Endothelial cell of umbilical vein (primary cell): ENCODE data around the gene PIGQ. TPM values are rescaled to one million over a fixed set of nuclear protein-coding genes. Genes with fewer than 3 reads are reported as not detected.

Experiments
- BruUV-seq: library from RNA; stranded (reverse); fragments of 400-500 nt; replicated peaks from 2 replicates; lab custom pipeline; 2021; lab: Mats Ljungman, UMichigan
- CTCF ChIA-PET: fragments of 300-600, 350-600 bp; sonication (Branson Sonifier 250); formaldehyde crosslinking; loops from one replicate; lab custom pipeline; 2021; ENCODE audit warnings: antibody characterized with exemption, inconsistent platforms; lab: Charles Lee
- POLR2A ChIA-PET: fragments of 300-600, 350-600 bp; sonication (Branson Sonifier 250); formaldehyde crosslinking; loops from one replicate; lab custom pipeline; 2021; ENCODE audit warnings: antibody characterized with exemption, inconsistent platforms; lab: Charles Lee
- DNase-seq: peaks from one replicate; pipeline ENCODE4 v3.0.0-alpha.2; 2011; ENCODE audit warnings: low read depth, low spot score
- FAIRE-seq: peaks from 2 replicates; lab custom pipeline; 2011; peaks lifted over from hg19 to GRCh38; lab: Jason Lieb, UNC
- H2AFZ ChIP-seq: 2 replicates; pipeline ENCODE4 v1.6.0; 2012; ENCODE audit warnings: low read depth, low read length, control low read depth, inconsistent platforms
- H3K27ac ChIP-seq: 2 replicates; pipeline ENCODE4 v1.5.1; 2011; ENCODE audit warnings: low read depth, mild to moderate bottlenecking, control low read depth, low read length, moderate library complexity; ENCODE audit not compliant: insufficient read depth
- H3K27me3 ChIP-seq, 2 experiments: 2 replicates each; pipeline versions ENCODE4 v1.6.0 to v1.6.1; 2011; ENCODE audit warnings: low read length in 2 of 2, mixed read lengths in 1 of 2; ENCODE audit not compliant: control insufficient read depth in 2 of 2, insufficient read depth in 2 of 2
- H3K36me3 ChIP-seq, 2 experiments: 2 replicates in 1 of 2; 3 replicates in 1 of 2; pipeline ENCODE4 v1.5.1; 2011; ENCODE audit warnings: low read length in 2 of 2, mild to moderate bottlenecking in 1 of 2, moderate library complexity in 1 of 2; ENCODE audit not compliant: control insufficient read depth in 2 of 2, insufficient read depth in 2 of 2; ENCODE audit errors: extremely low read depth in 1 of 2
- H3K4me1 ChIP-seq: 3 replicates; pipeline ENCODE4 v1.5.1; 2011; ENCODE audit warnings: mild to moderate bottlenecking, low read length; ENCODE audit not compliant: control insufficient read depth, insufficient read depth; ENCODE audit errors: extremely low read depth
- H3K4me2 ChIP-seq: 2 replicates; pipeline ENCODE4 v1.6.1; 2011; ENCODE audit warnings: low read length, control low read depth, mixed read lengths; ENCODE audit not compliant: insufficient read depth
- H3K4me3 ChIP-seq, 3 experiments: fragments of 200-600 bp in 1 of 3; sonication (generic), shearing (Covaris generic) in 1 of 3; replicated peaks in 1 of 3; 2 replicates each; pipeline ENCODE4 v1.5.1; 2011 to 2016; ENCODE audit warnings: control low read depth in 3 of 3, low read length in 3 of 3, mild to moderate bottlenecking in 2 of 3, inconsistent platforms in 1 of 3, low read depth in 1 of 3, moderate library complexity in 1 of 3; ENCODE audit not compliant: insufficient read depth in 1 of 3
- H3K79me2 ChIP-seq: 2 replicates; pipeline ENCODE4 v1.6.0; 2012; ENCODE audit warnings: low read length, inconsistent platforms; ENCODE audit not compliant: control insufficient read depth, insufficient read depth
- H3K9ac ChIP-seq: replicated peaks from 2 replicates; pipeline ENCODE3; 2011; ENCODE audit warnings: low read length, control low read depth; ENCODE audit not compliant: insufficient read depth; ENCODE audit errors: extremely low read depth
- H3K9me1 ChIP-seq: replicated peaks from 3 replicates; pipeline ENCODE4 v1.6.0; 2011; ENCODE audit warnings: mild to moderate bottlenecking, low read length; ENCODE audit not compliant: control insufficient read depth, insufficient read depth; ENCODE audit errors: extremely low read depth
- H3K9me3 ChIP-seq: replicated peaks from 2 replicates; pipeline ENCODE4 v1.5.1; 2012; ENCODE audit warnings: low read length, inconsistent platforms; ENCODE audit not compliant: control insufficient read depth, insufficient read depth
- H4K20me1 ChIP-seq: replicated peaks from 2 replicates; pipeline ENCODE3; 2011; ENCODE audit warnings: mild to moderate bottlenecking, low read length; ENCODE audit not compliant: control insufficient read depth, insufficient read depth; ENCODE audit errors: extremely low read depth
- EZH2 ChIP-seq: IDR thresholded peaks from 2 replicates; pipeline ENCODE4 v1.6.1; 2012; ENCODE audit warnings: borderline replicate concordance, low read depth, mild to moderate bottlenecking, moderate library complexity, low read length, inconsistent platforms; ENCODE audit not compliant: severe bottlenecking
- FOS ChIP-seq: IDR thresholded peaks from 2 replicates; pipeline ENCODE4 v1.6.1; 2011; ENCODE audit warnings: mild to moderate bottlenecking, low read length, moderate library complexity, borderline replicate concordance; ENCODE audit not compliant: insufficient read depth
- GATA2 ChIP-seq: IDR thresholded peaks from 2 replicates; pipeline ENCODE4 v1.7.0; 2011; ENCODE audit warnings: low read depth, mild to moderate bottlenecking, moderate library complexity, mixed read lengths, low read length; ENCODE audit not compliant: insufficient read length, insufficient read depth
- JUN ChIP-seq: IDR thresholded peaks from 2 replicates; pipeline ENCODE4 v1.6.1; 2011; ENCODE audit warnings: borderline replicate concordance, low read depth; ENCODE audit not compliant: insufficient read length, insufficient read depth
- MYC ChIP-seq: IDR thresholded peaks from one replicate; pipeline ENCODE4 v1.6.1; 2011; ENCODE audit warnings: mild to moderate bottlenecking, low read depth, low read length
- POLR2A ChIP-seq: IDR thresholded peaks from 2 replicates; pipeline ENCODE4 v1.6.1; 2012; ENCODE audit warnings: low read depth, mild to moderate bottlenecking, control low read depth, low read length
- POLR2AphosphoS5 ChIP-seq: IDR thresholded peaks from 2 replicates; pipeline ENCODE4 v1.6.1; 2012; ENCODE audit warnings: low read depth, mild to moderate bottlenecking, control low read depth, low read length, moderate library complexity; ENCODE audit not compliant: insufficient read depth
- dilution Hi-C: fragments of 300-500 bp; cut with MboI; formaldehyde crosslinking; loops from one replicate; pipeline ENCODE4 v1.15.0; 2019; ENCODE audit warnings: low sequenced_read_pairs; ENCODE audit not compliant: extremely low pct_ligation_motif_present
- intact Hi-C: fragments of 100-400 bp; cut with micrococcal nuclease; formaldehyde crosslinking; loops from one replicate; pipeline ENCODE4 v1.10.0; 2022
- polyA plus RNA-seq, 4 experiments: library from polyadenylated mRNA; depleted of rRNA in 3 of 4; stranded (reverse) in 3 of 4; unstranded in 1 of 4; fragments of >200 nt; gene quantifications; 2 replicates each; pipeline versions ENCODE4 v1.2.1 to v1.2.3, GENCODE V29; 2011 to 2012; ENCODE audit warnings: missing spikeins in 1 of 4
- total RNA-seq: library from RNA; stranded (reverse); gene quantifications from 2 replicates; pipeline ENCODE4 v1.2.3, GENCODE V29; 2021
- TF ChIP-seq, protein P1 (sequence below): IDR thresholded peaks from 2 replicates; pipeline ENCODE4 v1.6.1; 2011; ENCODE audit not compliant: insufficient read depth, insufficient read length
- TF ChIP-seq, protein P2 (sequence below), 2 donors: IDR thresholded peaks; 1 replicate in 1 of 2; 2 replicates in 1 of 2; pipeline ENCODE4 v1.5.1; 2011; ENCODE audit warnings: low read length in 2 of 2, mild to moderate bottlenecking in 2 of 2, moderate library complexity in 2 of 2, control low read depth in 1 of 2, inconsistent platforms in 1 of 2, low read depth in 1 of 2; ENCODE audit not compliant: insufficient read depth in 1 of 2; ENCODE audit errors: extremely low read depth in 1 of 2

Gene PIGQ
- total and polyA plus RNA-seq, 2 donors (not counting 3 experiments of a cell fraction or from before 2014, with no cell fraction given) = 66.9 to 67.7 TPM

DNA sequence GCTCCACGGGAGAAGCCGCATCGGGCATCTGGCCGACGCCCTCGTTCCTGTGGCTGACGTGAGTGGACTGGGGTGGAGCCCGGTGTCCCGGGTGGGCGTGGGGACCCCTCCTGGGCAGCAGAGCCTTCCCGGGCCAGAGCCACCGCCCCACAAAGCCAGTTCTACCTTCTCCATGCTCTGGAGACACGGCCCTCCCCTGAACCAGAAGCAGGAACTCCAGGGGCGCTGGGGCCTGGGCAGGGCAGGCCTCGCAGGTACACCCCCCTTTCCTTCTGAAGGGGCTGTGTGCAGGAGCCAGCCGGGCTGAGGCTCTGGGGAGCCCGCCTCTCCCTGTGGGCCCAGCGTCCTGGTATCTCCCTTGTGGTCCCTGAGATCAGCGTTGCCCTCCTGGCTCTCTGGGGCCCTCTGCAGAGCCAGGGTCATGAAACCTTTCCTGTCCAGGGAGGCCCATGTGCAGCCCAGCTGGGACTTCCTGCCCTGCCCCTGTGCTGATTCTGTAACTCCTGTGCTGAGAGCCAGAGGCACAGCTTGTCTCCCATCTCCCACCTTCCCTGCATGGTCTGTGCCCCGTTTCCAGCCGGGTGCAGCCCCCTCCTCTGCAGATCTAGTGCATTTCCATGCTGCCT lies 6.5 kb downstream of the PIGQ start:
- dilution Hi-C loops = no loop called here
- TF ChIP-seq JUN = no peak
- no peak for TF ChIP-seq POLR2AphosphoS5
- TF ChIP-seq, protein P1, sequence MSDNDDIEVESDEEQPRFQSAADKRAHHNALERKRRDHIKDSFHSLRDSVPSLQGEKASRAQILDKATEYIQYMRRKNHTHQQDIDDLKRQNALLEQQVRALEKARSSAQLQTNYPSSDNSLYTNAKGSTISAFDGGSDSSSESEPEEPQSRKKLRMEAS = no peak
- no peak for TF ChIP-seq FOS
- no peak for TF ChIP-seq MYC
- no peak for TF ChIP-seq POLR2A
- no peak for TF ChIP-seq GATA2
- TF ChIP-seq, protein P2, sequence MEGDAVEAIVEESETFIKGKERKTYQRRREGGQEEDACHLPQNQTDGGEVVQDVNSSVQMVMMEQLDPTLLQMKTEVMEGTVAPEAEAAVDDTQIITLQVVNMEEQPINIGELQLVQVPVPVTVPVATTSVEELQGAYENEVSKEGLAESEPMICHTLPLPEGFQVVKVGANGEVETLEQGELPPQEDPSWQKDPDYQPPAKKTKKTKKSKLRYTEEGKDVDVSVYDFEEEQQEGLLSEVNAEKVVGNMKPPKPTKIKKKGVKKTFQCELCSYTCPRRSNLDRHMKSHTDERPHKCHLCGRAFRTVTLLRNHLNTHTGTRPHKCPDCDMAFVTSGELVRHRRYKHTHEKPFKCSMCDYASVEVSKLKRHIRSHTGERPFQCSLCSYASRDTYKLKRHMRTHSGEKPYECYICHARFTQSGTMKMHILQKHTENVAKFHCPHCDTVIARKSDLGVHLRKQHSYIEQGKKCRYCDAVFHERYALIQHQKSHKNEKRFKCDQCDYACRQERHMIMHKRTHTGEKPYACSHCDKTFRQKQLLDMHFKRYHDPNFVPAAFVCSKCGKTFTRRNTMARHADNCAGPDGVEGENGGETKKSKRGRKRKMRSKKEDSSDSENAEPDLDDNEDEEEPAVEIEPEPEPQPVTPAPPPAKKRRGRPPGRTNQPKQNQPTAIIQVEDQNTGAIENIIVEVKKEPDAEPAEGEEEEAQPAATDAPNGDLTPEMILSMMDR (IDR thresholded peaks at IDR 0.05; ENCODE audit: extremely low read depth in 1 of 2, insufficient read depth in 1 of 2, low read depth in 1 of 2, low read length in 2 of 2) = no peak
- no peak for TF ChIP-seq EZH2
- Histone ChIP-seq H3K9me1 (no peaks in the 10 kb centered on the region), H3K4me3 (no peak overlapping the region), H3K9ac (no peak overlapping the region), H3K79me2 (peaks cover under 1% of the 10 kb centered on the region), H2AFZ (no peak overlapping the region), H3K9me3 (no peaks in the 10 kb centered on the region), H3K27me3 (no peaks in the 10 kb centered on the region), H3K4me2 (no peak overlapping the region), H3K36me3 (peaks cover 0 to 16% of the 10 kb centered on the region in 2 experiments), H3K4me1 (peaks cover 2% of the 10 kb centered on the region), H3K27ac (no peak overlapping the region), H4K20me1 (no peaks in the 10 kb centered on the region)
- intact Hi-C loops = no loop called here
- FAIRE-seq (no peak), DNase-seq (no peak)
- ChIA-PET CTCF (interaction anchor here (0.8 to 1.2 kb wide), 7 partner anchors 10 to 84 kb away, joined by 3 to 4 read pairs (median 3); partner anchors contain the start of genes METTL26 and NHLRC4), POLR2A (no interaction called here)
- BruUV-seq = no TSS peak
